ENCODE measurements around the gene BHLHE41.

GRCh38 chr12:26135571-26135970 is 10.7 kb upstream of the BHLHE41 start:
- TF ChIP-seq CTCF (IDR thresholded peaks at IDR 0.05) (no peak), EZH2phosphoT487 (IDR thresholded peaks at IDR 0.05) (no peak), EZH2 (IDR thresholded peaks at IDR 0.05) (no peak)
